Progenitor cell of endocrine pancreas (in vitro differentiated cells): ENCODE results near the gene RFC3. TPM values are rescaled to one million over a fixed set of nuclear protein-coding genes. Genes with fewer than 3 reads are reported as not detected.
A peak's percentile ranks its signal among the peaks of the same experiment; 100 is the strongest.
"Not testable (repeated sequence)": the region's sequence is repeated elsewhere in the genome, so short reads cannot be mapped to it uniquely, and the experiment has no call there.

Source experiments
- DNase-seq: peaks from one replicate; pipeline ENCODE4 v3.0.0; 2021; ENCODE audit warnings: low spot score; ENCODE audit not compliant: unreplicated experiment
- H3K27ac Mint-ChIP-seq: 2 replicates; pipeline ENCODE4 v1.8.0; 2021; ENCODE audit warnings: mild to moderate bottlenecking, moderate library complexity, mixed read lengths
- H3K27me3 Mint-ChIP-seq: 2 replicates; pipeline ENCODE4 v1.8.0; 2021; ENCODE audit warnings: mixed read lengths
- H3K36me3 Mint-ChIP-seq: 2 replicates; pipeline ENCODE4 v1.8.0; 2022; ENCODE audit warnings: mixed read lengths; ENCODE audit not compliant: insufficient read depth
- H3K4me1 Mint-ChIP-seq: 2 replicates; pipeline ENCODE4 v1.8.0; 2021; ENCODE audit warnings: low read depth, mixed read lengths
- H3K4me3 Mint-ChIP-seq: 2 replicates; pipeline ENCODE4 v1.8.0; 2021; ENCODE audit warnings: low read depth, mild to moderate bottlenecking, moderate library complexity, mixed read lengths
- H3K9me3 Mint-ChIP-seq: 2 replicates; pipeline ENCODE4 v1.8.0; 2021; ENCODE audit warnings: low read depth, mixed read lengths
- total RNA-seq: library from RNA; stranded (reverse); gene quantifications from 2 replicates; pipeline ENCODE4 v1.2.1, GENCODE V29; 2021
- TF ChIP-seq, protein P1 (sequence below): fragments of 200-600 bp; sonication (generic); IDR thresholded peaks from one replicate; pipeline ENCODE4 v1.5.0; 2021; ENCODE audit warnings: antibody characterized with exemption, mild to moderate bottlenecking; ENCODE audit not compliant: unreplicated experiment

RFC3 gene
- total RNA-seq, 1 donor from 2014 or later = 21.1 TPM

DNA sequence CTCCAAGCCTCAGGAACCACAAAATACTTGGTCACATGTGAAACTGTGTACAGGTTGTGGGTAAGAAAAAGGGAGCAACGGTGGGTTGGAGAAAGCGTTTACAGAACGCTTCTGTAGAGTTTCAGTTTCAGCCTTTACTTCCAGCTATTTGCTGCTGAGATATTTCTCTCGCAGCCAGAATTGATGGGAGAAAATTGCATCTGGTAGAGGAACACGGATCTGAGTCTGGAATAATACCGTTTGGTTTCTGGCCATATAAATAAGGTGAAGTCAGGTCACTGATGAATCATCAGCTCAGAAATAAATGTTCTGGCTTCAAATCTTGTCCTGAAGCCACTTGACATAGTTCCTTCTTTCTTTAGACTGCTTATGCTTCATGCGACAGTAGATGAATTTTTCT, 20.3 kb upstream of the RFC3 start:
- Mint-ChIP-seq H3K27me3 (peaks cover 5% of the 10 kb centered on the region), H3K36me3 (no peaks in the 10 kb centered on the region), H3K27ac (no peak overlapping the region), H3K4me3 (no peak overlapping the region), H3K4me1 (no peaks in the 10 kb centered on the region), H3K9me3 (no peaks in the 10 kb centered on the region)
- TF ChIP-seq, protein P1, sequence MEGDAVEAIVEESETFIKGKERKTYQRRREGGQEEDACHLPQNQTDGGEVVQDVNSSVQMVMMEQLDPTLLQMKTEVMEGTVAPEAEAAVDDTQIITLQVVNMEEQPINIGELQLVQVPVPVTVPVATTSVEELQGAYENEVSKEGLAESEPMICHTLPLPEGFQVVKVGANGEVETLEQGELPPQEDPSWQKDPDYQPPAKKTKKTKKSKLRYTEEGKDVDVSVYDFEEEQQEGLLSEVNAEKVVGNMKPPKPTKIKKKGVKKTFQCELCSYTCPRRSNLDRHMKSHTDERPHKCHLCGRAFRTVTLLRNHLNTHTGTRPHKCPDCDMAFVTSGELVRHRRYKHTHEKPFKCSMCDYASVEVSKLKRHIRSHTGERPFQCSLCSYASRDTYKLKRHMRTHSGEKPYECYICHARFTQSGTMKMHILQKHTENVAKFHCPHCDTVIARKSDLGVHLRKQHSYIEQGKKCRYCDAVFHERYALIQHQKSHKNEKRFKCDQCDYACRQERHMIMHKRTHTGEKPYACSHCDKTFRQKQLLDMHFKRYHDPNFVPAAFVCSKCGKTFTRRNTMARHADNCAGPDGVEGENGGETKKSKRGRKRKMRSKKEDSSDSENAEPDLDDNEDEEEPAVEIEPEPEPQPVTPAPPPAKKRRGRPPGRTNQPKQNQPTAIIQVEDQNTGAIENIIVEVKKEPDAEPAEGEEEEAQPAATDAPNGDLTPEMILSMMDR = no peak
- no peak for DNase-seq

- no peaks in the 10 kb centered on the region for H3K36me3 Mint-ChIP-seq
- H3K9me3 Mint-ChIP-seq = no peaks in the 10 kb centered on the region
- no peak overlapping the region for H3K27ac Mint-ChIP-seq
- H3K4me1 Mint-ChIP-seq = no peaks in the 10 kb centered on the region
- no peak overlapping the region for H3K4me3 Mint-ChIP-seq
- DNase-seq = no peak
- peaks cover 5% of the 10 kb centered on the region for H3K27me3 Mint-ChIP-seq
- TF ChIP-seq, protein P1 = no peak
Measured at GRCh38 chr13:33798023-33798422, 19.9 kb upstream of the RFC3 start.

DNA sequence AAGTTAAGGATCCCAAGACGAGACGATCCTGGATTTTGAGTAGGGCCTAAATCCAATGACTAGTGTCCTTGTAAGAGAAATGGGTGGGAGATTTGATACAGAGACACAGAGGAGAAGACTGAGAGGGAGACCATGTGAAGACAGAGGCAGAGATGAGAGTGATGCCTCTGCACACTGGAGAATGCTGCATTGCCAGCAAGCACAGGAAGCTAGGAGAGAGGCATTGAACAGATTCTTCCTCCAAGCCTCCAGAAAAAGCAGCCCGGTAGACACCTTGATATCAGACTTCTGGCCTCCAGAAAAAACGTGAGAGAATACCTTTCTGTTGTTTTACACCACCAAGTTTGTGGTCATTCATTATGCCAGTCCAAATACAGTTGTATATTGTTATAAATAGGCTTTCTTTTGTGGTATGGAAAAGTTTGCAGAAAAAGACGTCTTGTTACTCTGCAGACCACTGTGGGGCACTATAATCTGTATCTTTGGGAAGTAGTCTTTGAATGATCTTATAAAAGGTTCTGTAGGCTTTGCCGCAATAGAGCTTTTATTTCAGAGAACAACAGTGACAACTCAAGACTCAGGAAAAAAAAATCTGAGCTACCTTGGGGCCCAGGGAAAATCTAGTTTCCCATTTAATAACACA, 17.9 kb upstream of the RFC3 start:
- TF ChIP-seq, protein P1 = peak; percentile 39
- Mint-ChIP-seq H3K27ac (no peak overlapping the region), H3K27me3 (peaks cover 5% of the 10 kb centered on the region), H3K9me3 (no peaks in the 10 kb centered on the region), H3K4me3 (no peak overlapping the region), H3K4me1 (no peaks in the 10 kb centered on the region), H3K36me3 (no peaks in the 10 kb centered on the region)
- no peak for DNase-seq

DNA sequence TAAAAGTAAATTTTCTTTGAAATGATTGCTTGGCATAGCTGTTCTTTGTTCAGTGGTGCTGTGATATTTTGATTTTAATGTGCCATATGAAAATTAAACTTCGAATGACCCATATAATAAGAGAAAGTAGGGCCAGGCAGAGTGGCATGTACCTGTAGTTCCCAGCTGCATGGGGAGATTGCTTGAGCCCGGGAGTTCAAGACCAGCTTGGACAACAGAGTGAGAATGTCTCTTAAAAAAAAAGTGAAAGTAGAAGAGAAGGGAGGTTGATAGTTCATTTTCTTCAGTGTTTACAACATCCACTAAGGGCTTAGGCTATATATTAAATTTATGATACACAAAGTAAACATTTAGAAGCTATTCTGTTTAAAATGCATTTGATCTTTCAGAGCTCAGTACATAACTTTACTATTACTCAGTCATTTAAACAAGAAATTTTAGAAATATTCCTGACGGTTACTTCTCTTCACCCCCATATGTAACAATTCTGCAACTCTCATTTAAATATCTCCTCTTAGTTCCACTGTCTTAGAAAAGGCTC, 17.2 kb upstream of the RFC3 start:
- H3K4me1 Mint-ChIP-seq = no peaks in the 10 kb centered on the region
- no peak overlapping the region for H3K4me3 Mint-ChIP-seq
- H3K27ac Mint-ChIP-seq = no peak overlapping the region

GRCh38 chr13:33806470-33807248, 11.3 kb upstream of the RFC3 start:
- Mint-ChIP-seq H3K4me1 (no peaks in the 10 kb centered on the region), H3K9me3 (no peaks in the 10 kb centered on the region), H3K36me3 (no peaks in the 10 kb centered on the region), H3K4me3 (no peak overlapping the region), H3K27me3 (peaks cover 10% of the 10 kb centered on the region), H3K27ac (no peak overlapping the region)
- TF ChIP-seq, protein P1 = no peak
- no peak for DNase-seq

More for the DNA sequence above, 17.2 kb upstream of the RFC3 start:
- Mint-ChIP-seq H3K27me3 (peaks cover 5% of the 10 kb centered on the region), H3K9me3 (no peaks in the 10 kb centered on the region), H3K36me3 (no peaks in the 10 kb centered on the region)
- TF ChIP-seq, protein P1 = no peak
- no peak for DNase-seq

GRCh38 chr13:33812829-33813228, 5.1 kb upstream of the RFC3 start:
- not testable (repeated sequence) for H3K27ac Mint-ChIP-seq, H3K9me3 Mint-ChIP-seq, H3K36me3 Mint-ChIP-seq, H3K4me1 Mint-ChIP-seq, DNase-seq, H3K4me3 Mint-ChIP-seq
- H3K27me3 Mint-ChIP-seq = peaks cover 12% of the 10 kb centered on the region
